Measurements from ENCODE around the gene RNF207.

- TF ChIP-seq CTCF (IDR thresholded peaks at IDR 0.05) (no peak), POLR2A (IDR thresholded peaks at IDR 0.05) (no peak), POLR2AphosphoS5 (IDR thresholded peaks at IDR 0.05) (no peak)
These were observed 5.6 kb upstream of the RNF207 start for GRCh38 chr1:6200188-6200809.
